Stomach (tissue), 4 donors: Measurements from ENCODE around the gene WDR73.

Experiments used
- CTCF ChIP-seq, 7 experiments: fragments of 450-650 bp in 4 of 7; fragments of 200-600 bp in 3 of 7; sonication (generic) in 3 of 7; IDR thresholded peaks; one replicate each; pipeline ENCODE4 v1.5.1; 2016 to 2019; ENCODE audit warnings: antibody characterized with exemption in 7 of 7, control low read depth in 2 of 7, mild to moderate bottlenecking in 1 of 7
- EP300 ChIP-seq: sonication (generic); formaldehyde crosslinking; IDR thresholded peaks from one replicate; pipeline ENCODE4 v1.6.1; 2017; ENCODE audit warnings: antibody characterized with exemption
- POLR2A ChIP-seq, 4 donors: fragments of 450-650 bp; IDR thresholded peaks; one replicate each; pipeline ENCODE4 v1.6.1; 2016; ENCODE audit warnings: antibody characterized with exemption in 4 of 4, control low read depth in 2 of 4, mild to moderate bottlenecking in 1 of 4, moderate library complexity in 1 of 4
- POLR2AphosphoS5 ChIP-seq, 3 donors: sonication (generic); formaldehyde crosslinking; IDR thresholded peaks; one replicate each; pipeline ENCODE4 v1.6.1; 2016; ENCODE audit warnings: antibody characterized with exemption in 3 of 3

- TF ChIP-seq CTCF (IDR thresholded peaks at IDR 0.05), result no peak
- TF ChIP-seq POLR2A (IDR thresholded peaks at IDR 0.05), result no peak
- no peak for TF ChIP-seq EP300
- no peak for TF ChIP-seq POLR2AphosphoS5 (IDR thresholded peaks at IDR 0.05)
These were observed 3.6 kb upstream of the WDR73 start for GRCh38 chr15:84657748-84658079.
